H1 (cell line): ENCODE measurements around the gene TGOLN2. TPM values are rescaled to one million over a fixed set of nuclear protein-coding genes. Genes with fewer than 3 reads are reported as not detected.

Source experiments
- CTCF ChIA-PET: fragments of 300-600 bp; sonication (Branson Sonifier 250); formaldehyde crosslinking; loops from one replicate; lab custom pipeline; 2021; ENCODE audit not compliant: partially characterized antibody; lab: Charles Lee
- POLR2A ChIA-PET: fragments of 300-600 bp; sonication (Branson Sonifier 250); formaldehyde crosslinking; loops from one replicate; lab custom pipeline; 2021; ENCODE audit warnings: inconsistent platforms; ENCODE audit not compliant: partially characterized antibody; lab: Charles Lee
- DNase-seq, 2 experiments: peaks; one replicate each; pipeline versions ENCODE4 v3.0.0 to v3.0.0-alpha.2; 2010 to 2022; ENCODE audit warnings: low spot score in 2 of 2, low read depth in 1 of 2, mixed read lengths in 1 of 2
- FAIRE-seq: peaks from 2 replicates; lab custom pipeline; 2011; peaks lifted over from hg19 to GRCh38; lab: Jason Lieb, UNC
- H2AFZ ChIP-seq: 2 replicates; pipeline ENCODE4 v1.8.1; 2012; ENCODE audit warnings: low read length, inconsistent platforms
- H2AK5ac ChIP-seq: 2 replicates; pipeline ENCODE4 v1.6.1; 2013; ENCODE audit warnings: low read depth, low read length
- H2BK120ac ChIP-seq: replicated peaks from 2 replicates; pipeline ENCODE3; 2013; ENCODE audit warnings: low read depth, low read length, inconsistent platforms
- H2BK12ac ChIP-seq: 2 replicates; pipeline ENCODE4 v1.6.1; 2013; ENCODE audit warnings: low read depth, low read length
- H2BK15ac ChIP-seq: 2 replicates; pipeline ENCODE4 v1.6.1; 2013; ENCODE audit warnings: low read length
- H2BK20ac ChIP-seq: 2 replicates; pipeline ENCODE4 v1.6.1; 2013; ENCODE audit warnings: low read length
- H2BK5ac ChIP-seq: 2 replicates; pipeline ENCODE4 v1.6.1; 2013; ENCODE audit warnings: low read depth, low read length
- H3K14ac ChIP-seq: 2 replicates; pipeline ENCODE4 v1.6.1; 2013; ENCODE audit warnings: inconsistent platforms; ENCODE audit not compliant: insufficient read length
- H3K18ac ChIP-seq: 2 replicates; pipeline ENCODE4 v1.6.1; 2013; ENCODE audit warnings: low read length; ENCODE audit errors: extremely low read depth
- H3K23ac ChIP-seq: 2 replicates; pipeline ENCODE4 v1.6.1; 2013; ENCODE audit warnings: inconsistent platforms; ENCODE audit not compliant: insufficient read length
- H3K23me2 ChIP-seq: 2 replicates; pipeline ENCODE4 v1.6.1; 2013; ENCODE audit warnings: low read depth, low read length
- H3K27ac ChIP-seq: 2 replicates; pipeline ENCODE4 v1.6.1; 2011; ENCODE audit warnings: low read depth, low read length, inconsistent platforms
- H3K27me3 ChIP-seq, 4 experiments: replicated peaks in 1 of 4; 1 replicate in 1 of 4; 2 replicates in 3 of 4; pipeline versions ENCODE4 v1.6.1 to v1.8.1; 2011 to 2013; ENCODE audit warnings: low read length in 3 of 4, mild to moderate bottlenecking in 3 of 4, inconsistent platforms in 2 of 4, mixed read lengths in 2 of 4, moderate library complexity in 1 of 4; ENCODE audit not compliant: control insufficient read depth in 3 of 4, insufficient read depth in 3 of 4; ENCODE audit errors: extremely low read depth in 1 of 4
- H3K36me3 ChIP-seq, 4 experiments: 2 replicates each; pipeline versions ENCODE4 v1.6.1 to v1.8.1; 2011 to 2013; ENCODE audit warnings: mild to moderate bottlenecking in 4 of 4, low read length in 3 of 4, moderate library complexity in 2 of 4, control low read depth in 1 of 4, inconsistent platforms in 1 of 4; ENCODE audit not compliant: insufficient read depth in 4 of 4, control insufficient read depth in 2 of 4
- H3K4ac ChIP-seq: replicated peaks from 2 replicates; pipeline ENCODE3; 2013; ENCODE audit warnings: low read length, low read depth, mixed read lengths, inconsistent platforms; ENCODE audit not compliant: insufficient read length
- H3K4me1 ChIP-seq, 4 experiments: replicated peaks in 1 of 4; 1 replicate in 1 of 4; 2 replicates in 3 of 4; pipeline versions ENCODE4 v1.6.1 to v1.8.1; 2011 to 2013; ENCODE audit warnings: low read length in 3 of 4, inconsistent platforms in 2 of 4, mixed read lengths in 1 of 4; ENCODE audit not compliant: insufficient read depth in 4 of 4, control insufficient read depth in 3 of 4
- H3K4me2 ChIP-seq, 2 experiments: 2 replicates each; pipeline versions ENCODE4 v1.6.1 to v1.8.1; 2011 to 2013; ENCODE audit warnings: low read depth in 2 of 2, low read length in 2 of 2, control low read depth in 1 of 2, inconsistent platforms in 1 of 2, mild to moderate bottlenecking in 1 of 2; ENCODE audit not compliant: insufficient read depth in 1 of 2
- H3K4me3 ChIP-seq, 4 experiments: fragments of 200-600, 300-600 bp in 1 of 4; sonication (generic), shearing (Covaris generic), sonication (Bioruptor Twin) in 1 of 4; 2 replicates each; pipeline versions ENCODE4 v1.5.1 to v1.8.1; 2011 to 2016; ENCODE audit warnings: low read length in 4 of 4, low read depth in 3 of 4, control low read depth in 2 of 4, inconsistent platforms in 2 of 4, mild to moderate bottlenecking in 2 of 4, mixed read lengths in 1 of 4, moderate library complexity in 1 of 4; ENCODE audit not compliant: insufficient read depth in 2 of 4; ENCODE audit errors: extremely low read depth in 1 of 4
- H3K56ac ChIP-seq: replicated peaks from 2 replicates; pipeline ENCODE3; 2013; ENCODE audit warnings: low read depth, mild to moderate bottlenecking, mixed read lengths, low read length, inconsistent platforms; ENCODE audit not compliant: insufficient read length
- H3K79me1 ChIP-seq: 2 replicates; pipeline ENCODE4 v1.6.1; 2013; ENCODE audit warnings: low read depth, low read length, control low read depth
- H3K79me2 ChIP-seq, 2 experiments: 2 replicates each; pipeline versions ENCODE4 v1.6.1 to v1.8.1; 2012 to 2013; ENCODE audit warnings: low read length in 2 of 2, mild to moderate bottlenecking in 2 of 2, inconsistent platforms in 1 of 2; ENCODE audit not compliant: insufficient read depth in 2 of 2, control insufficient read depth in 1 of 2
- H3K9ac ChIP-seq, 4 experiments: replicated peaks in 1 of 4; 1 replicate in 1 of 4; 2 replicates in 3 of 4; pipeline versions ENCODE4 v1.6.1 to v1.8.1; 2011 to 2013; ENCODE audit warnings: low read depth in 3 of 4, low read length in 3 of 4, control low read depth in 2 of 4, mild to moderate bottlenecking in 2 of 4, moderate library complexity in 2 of 4, inconsistent platforms in 1 of 4; ENCODE audit errors: extremely low read depth in 1 of 4
- H3K9me3 ChIP-seq, 2 experiments: 2 replicates each; pipeline versions ENCODE4 v1.6.1 to v1.8.1; 2012 to 2013; ENCODE audit warnings: mild to moderate bottlenecking in 2 of 2, moderate library complexity in 2 of 2, control low read depth in 1 of 2, inconsistent platforms in 1 of 2, low read depth in 1 of 2, low read length in 1 of 2, mixed read lengths in 1 of 2; ENCODE audit not compliant: insufficient read depth in 2 of 2
- H4K20me1 ChIP-seq, 2 experiments: replicated peaks in 1 of 2; 2 replicates each; pipeline versions ENCODE3 to v1.8.1; 2011 to 2013; ENCODE audit warnings: inconsistent platforms in 2 of 2, low read length in 2 of 2, mild to moderate bottlenecking in 1 of 2; ENCODE audit not compliant: insufficient read depth in 2 of 2, control insufficient read depth in 1 of 2
- H4K5ac ChIP-seq: 2 replicates; pipeline ENCODE4 v1.6.1; 2013; ENCODE audit warnings: low read length, low read depth, mixed read lengths, inconsistent platforms; ENCODE audit not compliant: insufficient read length
- H4K8ac ChIP-seq: 2 replicates; pipeline ENCODE4 v1.8.0; 2013; ENCODE audit warnings: mild to moderate bottlenecking, moderate library complexity, low read length, inconsistent platforms; ENCODE audit not compliant: insufficient read depth; ENCODE audit errors: extremely low read depth
- H4K91ac ChIP-seq: replicated peaks from 2 replicates; pipeline ENCODE3; 2013; ENCODE audit warnings: low read length, mixed read lengths, inconsistent platforms; ENCODE audit not compliant: insufficient read length
- BCL11A ChIP-seq, 2 experiments: IDR thresholded peaks; one replicate each; pipeline ENCODE4 v1.6.1; 2011; ENCODE audit warnings: low read depth in 2 of 2, low read length in 2 of 2, mild to moderate bottlenecking in 2 of 2
- CREB1 ChIP-seq: IDR thresholded peaks from 2 replicates; pipeline ENCODE4 v1.6.1; 2012; ENCODE audit warnings: inconsistent platforms
- CTCF ChIP-seq, 3 experiments: IDR thresholded peaks; 1 replicate in 2 of 3; 2 replicates in 1 of 3; pipeline versions ENCODE4 v1.5.1 to v1.6.1; 2011; ENCODE audit warnings: low read length in 3 of 3, mild to moderate bottlenecking in 3 of 3, inconsistent platforms in 2 of 3, low read depth in 1 of 3, moderate library complexity in 1 of 3; ENCODE audit not compliant: insufficient read depth in 1 of 3; ENCODE audit errors: control extremely low read depth in 1 of 3
- NANOG ChIP-seq: IDR thresholded peaks from 2 replicates; pipeline ENCODE4 v1.6.1; 2011; ENCODE audit warnings: low read length, low read depth, mild to moderate bottlenecking, inconsistent platforms; ENCODE audit not compliant: insufficient read depth, poor library complexity, severe bottlenecking
- NRF1 ChIP-seq: IDR thresholded peaks from 2 replicates; pipeline ENCODE4 v1.6.1; 2011; ENCODE audit warnings: mild to moderate bottlenecking, low read depth, low read length, improper control_type of control experiment
- SIX5 ChIP-seq: IDR thresholded peaks from 2 replicates; pipeline ENCODE4 v1.6.1; 2011; ENCODE audit warnings: mild to moderate bottlenecking, low read depth, low read length
- SP2 ChIP-seq: IDR thresholded peaks from 2 replicates; pipeline ENCODE4 v1.6.1; 2012; ENCODE audit warnings: mild to moderate bottlenecking, low read length, inconsistent platforms
- SRF ChIP-seq: IDR thresholded peaks from 2 replicates; pipeline ENCODE4 v1.6.1; 2011; ENCODE audit warnings: mild to moderate bottlenecking, low read depth, low read length, moderate library complexity
- WGBS, 2 experiments: shearing (Covaris generic) in 1 of 2; methylation state at CpG; one replicate each; pipeline versions ENCODE4 v1.1.6 to v1.1.7; 2013 to 2015; ENCODE audit warnings: low lambda C conversion rate in 2 of 2, mixed read lengths in 2 of 2, inconsistent platforms in 1 of 2, low coverage in 1 of 2, missing lambda C conversion rate in 1 of 2; ENCODE audit not compliant: insufficient replicate concordance in 2 of 2, insufficient coverage in 1 of 2, insufficient read length in 1 of 2; ENCODE audit errors: extremely low coverage in 1 of 2, missing lambda C conversion rate in 1 of 2; 5-methylcytosine and 5-hydroxymethylcytosine counted together
- polyA plus RNA-seq, 7 experiments: library from polyadenylated mRNA; depleted of rRNA in 3 of 7; stranded (reverse) in 5 of 7; unstranded in 2 of 7; fragments of >200 nt in 5 of 7; fragments of 200-250 nt in 2 of 7; gene quantifications; 1 replicate in 5 of 7; 2 replicates in 1 of 7; 4 replicates in 1 of 7; pipeline versions ENCODE4 v1.2.1 to v1.2.3, GENCODE V29; 2011 to 2013; ENCODE audit warnings: missing spikeins in 2 of 7, mixed read lengths in 2 of 7
- total RNA-seq: library from RNA; stranded (reverse); fragmentation: NEBNext Ultra II Directional; extraction: Animal tissue kit (Norgen Biotek cat#: 25700); gene quantifications from 2 replicates; pipeline ENCODE4 v1.2.1, GENCODE V29; 2021
- TF ChIP-seq, protein P1 (sequence below): IDR thresholded peaks from 2 replicates; pipeline ENCODE4 v1.6.1; 2012; ENCODE audit warnings: inconsistent platforms
- TF ChIP-seq, protein P2 (sequence below): IDR thresholded peaks from 2 replicates; pipeline ENCODE4 v1.6.1; 2011; ENCODE audit warnings: low read length, improper control_type of control experiment

The TGOLN2 gene
- total and polyA plus RNA-seq, 2 of the 8 experiments (the other 6 are each of a cell fraction or from before 2014, with no cell fraction given), result 33.9 to 38.9 TPM

- H4K8ac ChIP-seq, result no peak overlapping the region
- no peaks in the 10 kb centered on the region for H3K79me2 ChIP-seq
- H3K9me3 ChIP-seq, result no peaks in the 10 kb centered on the region
- H3K4ac ChIP-seq, result no peak overlapping the region
- peaks cover 8% of the 10 kb centered on the region for H3K23me2 ChIP-seq
- H3K23ac ChIP-seq, result no peak overlapping the region
- no peak overlapping the region; a peak in 1 of 4 replicates for H3K4me2 ChIP-seq
- FAIRE-seq, result no peak
- no peak overlapping the region for H3K56ac ChIP-seq
- no peaks in the 10 kb centered on the region for H4K20me1 ChIP-seq
- no peak overlapping the region for H3K4me3 ChIP-seq
- H3K36me3 ChIP-seq, result 0 out of 8 replicates have a peak, but pooled peaks cover 0 to 2% (median 0%) of the 10 kb centered on the region in 4 experiments
- no peak overlapping the region for H2AK5ac ChIP-seq
- ChIA-PET POLR2A (interaction anchor here (0.8 to 1.8 kb wide), 6 partner anchors 10 to 190 kb away, joined by 3 to 9 read pairs (median 4); partner anchors contain the start of gene MAT2A), CTCF (interaction anchor here (0.5 to 2.9 kb wide), 7 partner anchors 9 to 388 kb away, joined by 3 to 11 read pairs (median 3); no protein-coding TSS in a partner anchor)
- H3K18ac ChIP-seq, result no peak overlapping the region
- H2BK20ac ChIP-seq, result no peak overlapping the region
- H2BK120ac ChIP-seq, result no peak overlapping the region
- H3K27me3 ChIP-seq, result no peaks in the 10 kb centered on the region
- H2BK5ac ChIP-seq, result no peak overlapping the region
- H3K14ac ChIP-seq, result no peak overlapping the region
- peaks cover 0 to 3% (median 1%) of the 10 kb centered on the region in 4 experiments; a peak in 2 of 7 replicates for H3K4me1 ChIP-seq
- no peak for DNase-seq
- no peak overlapping the region for H3K9ac ChIP-seq
- H2AFZ ChIP-seq, result no peak overlapping the region
- 89% methylated on average over 2 of the region's 2 CpGs; no CpG with 5 or more reads in 1 of the 2 experiments for WGBS, 2 experiments
- H3K27ac ChIP-seq, result no peak overlapping the region
- H3K79me1 ChIP-seq, result no peaks in the 10 kb centered on the region
- no peak overlapping the region for H2BK12ac ChIP-seq
- H4K91ac ChIP-seq, result no peak overlapping the region
- H4K5ac ChIP-seq, result no peak overlapping the region
- H2BK15ac ChIP-seq, result no peak overlapping the region
- no peak for TF ChIP-seq CREB1
- no peak for TF ChIP-seq NANOG
- no peak for TF ChIP-seq SIX5
- no peak for TF ChIP-seq NRF1
- TF ChIP-seq BCL11A (IDR thresholded peaks at IDR 0.05; ENCODE audit: low read depth in 2 of 2, low read length in 2 of 2), result no peak
- TF ChIP-seq, protein P1, sequence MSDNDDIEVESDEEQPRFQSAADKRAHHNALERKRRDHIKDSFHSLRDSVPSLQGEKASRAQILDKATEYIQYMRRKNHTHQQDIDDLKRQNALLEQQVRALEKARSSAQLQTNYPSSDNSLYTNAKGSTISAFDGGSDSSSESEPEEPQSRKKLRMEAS, result no peak
- TF ChIP-seq, protein P2, sequence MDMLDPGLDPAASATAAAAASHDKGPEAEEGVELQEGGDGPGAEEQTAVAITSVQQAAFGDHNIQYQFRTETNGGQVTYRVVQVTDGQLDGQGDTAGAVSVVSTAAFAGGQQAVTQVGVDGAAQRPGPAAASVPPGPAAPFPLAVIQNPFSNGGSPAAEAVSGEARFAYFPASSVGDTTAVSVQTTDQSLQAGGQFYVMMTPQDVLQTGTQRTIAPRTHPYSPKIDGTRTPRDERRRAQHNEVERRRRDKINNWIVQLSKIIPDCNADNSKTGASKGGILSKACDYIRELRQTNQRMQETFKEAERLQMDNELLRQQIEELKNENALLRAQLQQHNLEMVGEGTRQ, result no peak
- TF ChIP-seq SRF, result no peak
- no peak for TF ChIP-seq SP2
- no peak for TF ChIP-seq CTCF (IDR thresholded peaks at IDR 0.05; ENCODE audit: control extremely low read depth in 1 of 3, insufficient read depth in 1 of 3, low read depth in 1 of 3, low read length in 3 of 3)
These were observed 28.4 kb upstream of the TGOLN2 start for GRCh38 chr2:85356186-85356585.
